ENCODE data around the gene ORC2. TPM values are rescaled to one million over a fixed set of nuclear protein-coding genes. Genes with fewer than 3 reads are reported as not detected.
A peak's percentile ranks its signal among the peaks of the same experiment; 100 is the strongest.

The ORC2 gene
- polyA plus RNA-seq = 1 to 10 TPM; 6.0 to 7.0 TPM

DNA sequence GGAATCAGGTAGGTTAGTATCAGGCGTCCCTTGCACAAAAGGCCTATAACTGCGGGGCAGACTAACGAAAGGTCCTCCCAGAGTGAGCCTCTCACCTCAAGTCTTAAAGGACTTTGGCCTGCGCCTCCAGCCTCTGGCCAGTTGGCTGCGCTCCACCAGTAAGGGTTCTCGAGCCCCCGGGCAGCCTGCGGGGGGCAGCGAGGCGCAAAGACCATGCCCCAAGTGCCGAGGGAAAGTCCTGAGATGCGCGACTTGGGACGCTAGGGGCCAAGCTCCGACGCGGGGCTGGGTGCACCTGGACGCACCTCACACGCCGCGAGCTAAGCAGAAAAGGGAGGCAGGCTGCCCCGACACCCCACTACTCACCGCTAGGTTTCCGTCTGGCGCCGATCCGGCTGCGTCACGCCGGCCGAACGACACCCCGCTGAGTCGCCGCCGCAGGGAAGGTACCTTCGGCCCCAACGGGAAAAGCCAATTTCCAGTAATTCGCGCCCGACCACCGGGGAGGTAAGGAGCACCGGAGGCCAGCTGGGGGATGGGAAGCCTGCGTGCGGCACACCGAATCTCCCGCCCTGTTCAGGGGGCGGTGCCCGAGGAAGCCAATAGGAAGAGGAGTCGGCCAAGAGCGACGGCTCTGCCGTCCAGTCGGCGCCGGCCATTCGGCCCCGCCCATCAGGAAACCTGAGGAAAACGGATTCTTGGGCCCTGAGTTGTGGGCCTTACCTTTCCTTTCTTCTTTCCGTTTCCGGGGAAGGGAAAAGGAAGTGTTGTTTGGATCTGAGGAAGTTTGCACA, at the start of gene ORC2:
TSS of gene ORC2 (minus strand) at position 537 of the 794 bp plus-strand sequence. CDS start 5,537 bp downstream, outside the sequence.
- Histone ChIP-seq H3K4me1 (ENCODE audit: control insufficient read depth in 2 of 2, insufficient read depth in 2 of 2, low read length in 1 of 2) (no peaks in the 10 kb centered on the region), H3K27ac (ENCODE audit: low read depth in 2 of 2, low read length in 1 of 2) (peak within 1 kb of the TSS; percentile 85 to 88)
- WGBS, 2 donors = 0 to 1% methylated on average over 57 to 61 of the region's 61 CpGs

DNA sequence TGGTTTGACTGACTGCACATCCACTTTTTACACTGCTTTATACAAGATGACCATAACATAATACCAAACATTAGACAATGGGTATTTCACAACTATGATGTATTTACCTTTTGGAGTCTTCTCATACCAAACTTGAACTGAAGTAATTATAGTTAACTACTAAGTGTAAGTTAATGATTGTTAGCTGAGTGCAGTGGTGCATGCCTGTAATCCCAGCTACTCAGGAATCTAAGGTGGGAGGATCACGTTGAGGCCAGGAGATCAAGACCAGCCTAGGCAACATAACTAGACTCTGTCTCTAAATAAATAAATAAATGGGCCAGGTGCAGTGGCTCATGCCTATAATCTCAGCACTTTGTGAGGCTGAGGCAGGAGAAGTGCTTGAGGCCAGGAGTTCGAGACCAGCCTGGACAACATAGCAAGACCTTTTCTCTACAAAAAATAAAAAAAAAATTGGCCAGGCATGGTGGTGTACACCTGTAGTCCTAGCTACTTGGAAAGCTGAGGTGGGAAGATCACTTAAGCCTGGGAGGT, 44.9 kb upstream of the ORC2 start:
- no peak overlapping the region for H3K27ac ChIP-seq (ENCODE audit: low read depth in 2 of 2, low read length in 1 of 2)
- no peaks in the 10 kb centered on the region for H3K4me1 ChIP-seq (ENCODE audit: control insufficient read depth in 2 of 2, insufficient read depth in 2 of 2, low read length in 1 of 2)
- WGBS, 2 donors = 83 to 96% methylated on average over 2 of the region's 2 CpGs
- no peaks in the 10 kb centered on the region for H3K9me3 ChIP-seq (ENCODE audit: control insufficient read depth in 2 of 2, insufficient read depth in 1 of 2, low read depth in 1 of 2, low read length in 1 of 2)
- H3K4me3 ChIP-seq (ENCODE audit: low read depth in 1 of 2, low read length in 2 of 2) = no peak overlapping the region
- H3K27me3 ChIP-seq (ENCODE audit: control insufficient read depth in 1 of 2, insufficient read depth in 2 of 2, low read length in 2 of 2) = no peaks in the 10 kb centered on the region
- H3K36me3 ChIP-seq (ENCODE audit: control insufficient read depth in 2 of 2, insufficient read depth in 2 of 2, low read length in 1 of 2) = peaks cover 2 to 3% of the 10 kb centered on the region in 2 donors

More for the DNA sequence above, at the start of gene ORC2:
- Histone ChIP-seq H3K36me3 (ENCODE audit: control insufficient read depth in 2 of 2, insufficient read depth in 2 of 2, low read length in 1 of 2) (peaks cover 0 to 3% of the 10 kb centered on the region in 2 donors), H3K27me3 (ENCODE audit: control insufficient read depth in 1 of 2, insufficient read depth in 2 of 2, low read length in 2 of 2) (no peaks in the 10 kb centered on the region), H3K9me3 (ENCODE audit: control insufficient read depth in 2 of 2, insufficient read depth in 1 of 2, low read depth in 1 of 2, low read length in 1 of 2) (no peaks in the 10 kb centered on the region), H3K4me3 (ENCODE audit: low read depth in 1 of 2, low read length in 2 of 2) (peak within 1 kb of the TSS; percentile 83 to 86)

DNA sequence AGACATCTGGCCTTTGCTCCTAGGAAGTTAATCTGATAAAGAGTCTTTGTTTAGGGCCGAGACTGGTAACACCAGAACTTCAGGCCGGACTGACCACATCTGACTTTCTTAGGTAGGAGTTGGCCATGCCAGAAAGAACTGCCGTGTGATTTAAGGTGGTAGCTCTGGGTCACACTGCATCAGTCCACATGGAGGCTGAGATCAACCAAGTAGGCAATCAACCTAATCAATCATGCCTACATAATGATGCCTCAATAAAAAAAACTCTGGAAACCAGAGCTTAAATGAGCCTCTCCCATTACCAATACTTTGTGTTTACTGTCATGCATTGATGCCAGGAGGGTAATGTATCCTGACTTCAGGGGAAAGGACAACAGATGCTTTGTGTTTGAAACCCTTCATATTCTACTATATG, 44.1 kb upstream of the ORC2 start:
- Histone ChIP-seq H3K4me3 (ENCODE audit: low read depth in 1 of 2, low read length in 2 of 2) (no peak overlapping the region), H3K36me3 (ENCODE audit: control insufficient read depth in 2 of 2, insufficient read depth in 2 of 2, low read length in 1 of 2) (peaks cover 3 to 4% of the 10 kb centered on the region in 2 donors), H3K4me1 (ENCODE audit: control insufficient read depth in 2 of 2, insufficient read depth in 2 of 2, low read length in 1 of 2) (no peaks in the 10 kb centered on the region), H3K27ac (ENCODE audit: low read depth in 2 of 2, low read length in 1 of 2) (no peak overlapping the region), H3K27me3 (ENCODE audit: control insufficient read depth in 1 of 2, insufficient read depth in 2 of 2, low read length in 2 of 2) (no peaks in the 10 kb centered on the region), H3K9me3 (ENCODE audit: control insufficient read depth in 2 of 2, insufficient read depth in 1 of 2, low read depth in 1 of 2, low read length in 1 of 2) (no peaks in the 10 kb centered on the region)
- 78 to 80% methylated on average over 3 of the region's 3 CpGs for WGBS, 2 donors

DNA sequence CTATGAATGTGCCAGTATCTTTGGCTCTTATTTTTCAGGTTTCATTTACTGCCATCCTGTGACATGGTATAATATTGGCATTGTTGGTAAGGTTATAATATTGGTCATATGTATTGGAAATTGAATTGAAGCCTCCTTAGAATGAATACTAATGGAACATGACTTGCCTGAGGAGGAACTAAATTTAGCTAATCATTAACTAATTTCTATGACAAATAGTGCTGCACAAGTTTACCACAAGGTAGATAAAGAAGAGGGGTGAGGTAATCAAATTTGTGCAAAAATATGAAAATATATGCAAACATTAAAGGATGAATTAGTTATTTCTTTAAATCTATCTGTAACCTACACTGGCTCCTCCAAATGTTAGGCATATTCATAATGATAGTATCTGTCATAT, 43.2 kb upstream of the ORC2 start:
- Histone ChIP-seq H3K9me3 (ENCODE audit: control insufficient read depth in 2 of 2, insufficient read depth in 1 of 2, low read depth in 1 of 2, low read length in 1 of 2) (no peaks in the 10 kb centered on the region), H3K4me1 (ENCODE audit: control insufficient read depth in 2 of 2, insufficient read depth in 2 of 2, low read length in 1 of 2) (no peaks in the 10 kb centered on the region), H3K27ac (ENCODE audit: low read depth in 2 of 2, low read length in 1 of 2) (no peak overlapping the region), H3K4me3 (ENCODE audit: low read depth in 1 of 2, low read length in 2 of 2) (no peak overlapping the region), H3K36me3 (ENCODE audit: control insufficient read depth in 2 of 2, insufficient read depth in 2 of 2, low read length in 1 of 2) (peaks cover 3 to 4% of the 10 kb centered on the region in 2 donors), H3K27me3 (ENCODE audit: control insufficient read depth in 1 of 2, insufficient read depth in 2 of 2, low read length in 2 of 2) (no peaks in the 10 kb centered on the region)

DNA sequence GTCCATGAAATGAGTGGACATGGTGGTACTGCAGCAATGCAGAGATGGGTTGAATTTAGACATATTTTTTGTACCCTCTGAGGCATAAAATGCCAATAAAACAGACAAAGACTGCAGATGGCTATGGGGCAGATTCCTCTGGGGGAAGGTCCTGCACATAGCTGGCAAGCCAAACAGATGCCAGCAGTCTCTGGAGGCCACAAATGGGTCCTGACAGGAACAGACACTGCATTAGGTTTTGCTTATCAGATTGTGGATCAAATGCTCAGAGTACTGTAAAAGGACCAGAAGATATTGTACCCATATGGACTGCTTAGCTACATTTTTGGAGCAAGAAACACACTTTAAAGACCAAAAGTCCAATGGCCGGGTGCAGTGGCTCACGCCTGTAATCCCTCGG, 40.9 kb upstream of the ORC2 start:
- H3K27ac ChIP-seq (ENCODE audit: low read depth in 2 of 2, low read length in 1 of 2) = no peak overlapping the region
- peaks cover 3 to 6% of the 10 kb centered on the region in 2 donors for H3K36me3 ChIP-seq (ENCODE audit: control insufficient read depth in 2 of 2, insufficient read depth in 2 of 2, low read length in 1 of 2)
- H3K27me3 ChIP-seq (ENCODE audit: control insufficient read depth in 1 of 2, insufficient read depth in 2 of 2, low read length in 2 of 2) = no peaks in the 10 kb centered on the region
- no peaks in the 10 kb centered on the region for H3K9me3 ChIP-seq (ENCODE audit: control insufficient read depth in 2 of 2, insufficient read depth in 1 of 2, low read depth in 1 of 2, low read length in 1 of 2)
- no peaks in the 10 kb centered on the region for H3K4me1 ChIP-seq (ENCODE audit: control insufficient read depth in 2 of 2, insufficient read depth in 2 of 2, low read length in 1 of 2)
- no peak overlapping the region for H3K4me3 ChIP-seq (ENCODE audit: low read depth in 1 of 2, low read length in 2 of 2)
- 98 to 99% methylated on average over 3 of the region's 3 CpGs for WGBS, 2 donors

DNA sequence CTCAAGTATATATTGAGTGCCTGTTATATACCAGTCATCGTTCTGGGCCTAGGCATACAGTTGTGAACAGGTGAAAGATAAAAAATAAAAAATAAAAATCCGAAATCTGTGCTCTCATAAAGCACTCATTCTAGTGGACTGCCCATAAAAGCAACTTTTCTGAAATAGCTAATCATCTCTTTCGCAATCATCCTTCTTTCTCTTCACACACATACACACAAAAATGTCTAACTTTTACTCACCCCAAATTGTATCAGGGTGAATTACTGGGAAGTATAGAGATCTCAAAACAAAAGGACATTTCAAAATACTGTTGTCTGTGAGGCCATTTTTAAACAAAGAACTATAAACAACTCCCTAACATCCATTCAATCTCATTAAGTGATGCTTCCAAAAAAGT, 29.6 kb upstream of the ORC2 start:
- 96% methylated on average over 3 of the region's 3 CpGs for WGBS, 2 donors
- Histone ChIP-seq H3K4me1 (ENCODE audit: control insufficient read depth in 2 of 2, insufficient read depth in 2 of 2, low read length in 1 of 2) (no peaks in the 10 kb centered on the region), H3K27ac (ENCODE audit: low read depth in 2 of 2, low read length in 1 of 2) (no peak overlapping the region), H3K27me3 (ENCODE audit: control insufficient read depth in 1 of 2, insufficient read depth in 2 of 2, low read length in 2 of 2) (no peaks in the 10 kb centered on the region), H3K4me3 (ENCODE audit: low read depth in 1 of 2, low read length in 2 of 2) (no peak overlapping the region), H3K9me3 (ENCODE audit: control insufficient read depth in 2 of 2, insufficient read depth in 1 of 2, low read depth in 1 of 2, low read length in 1 of 2) (no peaks in the 10 kb centered on the region), H3K36me3 (ENCODE audit: control insufficient read depth in 2 of 2, insufficient read depth in 2 of 2, low read length in 1 of 2) (peaks cover 6 to 10% of the 10 kb centered on the region in 2 donors)

DNA sequence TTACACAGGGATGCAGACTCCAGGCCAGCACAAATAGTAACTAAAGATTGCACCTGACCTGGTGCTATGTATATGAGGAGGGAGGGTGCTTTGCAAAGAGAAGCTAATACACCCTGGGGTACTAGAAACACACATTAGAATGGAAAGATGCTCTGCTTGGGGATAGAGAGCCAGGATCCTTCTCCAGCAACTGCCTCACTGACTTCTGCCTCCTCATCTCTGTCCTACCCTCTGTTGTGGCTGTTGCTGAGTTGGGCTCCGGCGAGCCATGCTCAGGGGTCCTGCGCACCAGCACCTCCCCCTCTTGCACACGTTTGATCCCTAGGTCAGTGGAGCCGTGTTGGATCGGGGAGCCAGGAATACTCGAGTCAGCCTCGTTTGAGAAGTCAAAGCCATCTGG, 23.7 kb upstream of the ORC2 start:
- Histone ChIP-seq H3K9me3 (ENCODE audit: control insufficient read depth in 2 of 2, insufficient read depth in 1 of 2, low read depth in 1 of 2, low read length in 1 of 2) (no peaks in the 10 kb centered on the region), H3K27me3 (ENCODE audit: control insufficient read depth in 1 of 2, insufficient read depth in 2 of 2, low read length in 2 of 2) (no peaks in the 10 kb centered on the region), H3K36me3 (ENCODE audit: control insufficient read depth in 2 of 2, insufficient read depth in 2 of 2, low read length in 1 of 2) (peaks cover 2 to 9% of the 10 kb centered on the region in 2 donors), H3K27ac (ENCODE audit: low read depth in 2 of 2, low read length in 1 of 2) (no peak overlapping the region), H3K4me1 (ENCODE audit: control insufficient read depth in 2 of 2, insufficient read depth in 2 of 2, low read length in 1 of 2) (no peaks in the 10 kb centered on the region), H3K4me3 (ENCODE audit: low read depth in 1 of 2, low read length in 2 of 2) (no peak overlapping the region)
- WGBS, 2 donors = 88 to 90% methylated on average over 8 of the region's 8 CpGs

DNA sequence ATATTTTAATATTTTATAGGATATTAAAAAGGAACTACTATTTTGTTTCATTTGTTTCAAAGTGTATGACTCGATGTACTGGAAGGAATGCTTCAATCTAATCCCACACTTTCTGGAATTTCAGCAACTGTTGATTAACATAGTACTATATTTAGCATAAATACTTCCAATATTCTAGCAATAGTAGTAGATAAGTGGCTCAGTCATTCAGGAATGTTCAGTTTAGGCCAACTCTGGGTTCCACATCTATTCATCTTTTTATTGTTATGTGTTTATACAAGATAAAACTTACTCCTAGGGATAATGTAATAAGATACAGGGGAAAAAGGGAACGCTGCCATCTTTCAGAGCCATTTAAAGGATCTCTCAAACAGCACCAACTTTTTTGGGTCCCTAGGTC, 22.3 kb upstream of the ORC2 start:
- no peaks in the 10 kb centered on the region for H3K4me1 ChIP-seq (ENCODE audit: control insufficient read depth in 2 of 2, insufficient read depth in 2 of 2, low read length in 1 of 2)
- no peaks in the 10 kb centered on the region for H3K9me3 ChIP-seq (ENCODE audit: control insufficient read depth in 2 of 2, insufficient read depth in 1 of 2, low read depth in 1 of 2, low read length in 1 of 2)
- H3K4me3 ChIP-seq (ENCODE audit: low read depth in 1 of 2, low read length in 2 of 2) = no peak overlapping the region
- no peak overlapping the region for H3K27ac ChIP-seq (ENCODE audit: low read depth in 2 of 2, low read length in 1 of 2)
- H3K27me3 ChIP-seq (ENCODE audit: control insufficient read depth in 1 of 2, insufficient read depth in 2 of 2, low read length in 2 of 2) = no peaks in the 10 kb centered on the region
- H3K36me3 ChIP-seq (ENCODE audit: control insufficient read depth in 2 of 2, insufficient read depth in 2 of 2, low read length in 1 of 2) = peaks cover 4 to 15% of the 10 kb centered on the region in 2 donors
- 71 to 82% methylated on average over 2 of the region's 2 CpGs for WGBS, 2 donors

DNA sequence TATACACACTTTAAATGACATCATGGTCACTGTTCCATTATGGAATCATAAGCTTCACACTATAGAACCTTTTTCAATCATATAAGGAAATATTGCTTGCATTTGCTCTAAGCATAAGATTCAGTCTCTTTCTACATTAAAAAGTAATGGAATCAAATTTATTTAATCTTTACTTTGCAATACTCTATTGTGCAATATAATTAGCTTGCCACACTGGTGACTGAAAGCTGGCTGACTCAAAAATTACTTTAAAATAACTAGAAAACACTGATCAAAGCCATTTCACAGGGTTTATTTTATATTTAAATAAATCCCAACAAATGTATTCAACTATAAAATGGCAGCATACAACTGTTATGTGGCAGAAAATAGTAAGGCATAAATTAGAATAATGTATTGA, 13.2 kb upstream of the ORC2 start:
- no peaks in the 10 kb centered on the region for H3K9me3 ChIP-seq (ENCODE audit: control insufficient read depth in 2 of 2, insufficient read depth in 1 of 2, low read depth in 1 of 2, low read length in 1 of 2)
- H3K4me3 ChIP-seq (ENCODE audit: low read depth in 1 of 2, low read length in 2 of 2) = no peak overlapping the region
- no peak overlapping the region for H3K27ac ChIP-seq (ENCODE audit: low read depth in 2 of 2, low read length in 1 of 2)
- no peaks in the 10 kb centered on the region for H3K4me1 ChIP-seq (ENCODE audit: control insufficient read depth in 2 of 2, insufficient read depth in 2 of 2, low read length in 1 of 2)
- H3K27me3 ChIP-seq (ENCODE audit: control insufficient read depth in 1 of 2, insufficient read depth in 2 of 2, low read length in 2 of 2) = no peaks in the 10 kb centered on the region
- peaks cover 3 to 9% of the 10 kb centered on the region in 2 donors for H3K36me3 ChIP-seq (ENCODE audit: control insufficient read depth in 2 of 2, insufficient read depth in 2 of 2, low read length in 1 of 2)

DNA sequence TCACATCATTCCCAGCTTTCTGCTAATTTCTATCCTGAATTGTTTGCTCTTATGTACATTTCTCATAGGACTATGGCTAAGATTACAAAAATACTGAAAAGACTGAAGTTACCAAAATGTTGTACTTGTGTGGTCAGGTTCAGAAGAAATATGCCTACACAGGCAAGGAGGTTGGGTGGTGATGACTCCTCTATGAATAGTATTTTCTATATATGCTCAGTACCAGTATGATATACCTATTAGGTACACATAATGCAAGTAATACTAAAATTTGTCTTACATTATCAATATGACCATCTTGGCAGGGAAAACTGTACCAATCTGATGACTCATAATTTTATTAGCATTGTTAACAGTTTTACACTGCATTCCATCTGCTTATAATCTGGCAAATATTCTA, 12.2 kb upstream of the ORC2 start:
- no peaks in the 10 kb centered on the region for H3K9me3 ChIP-seq (ENCODE audit: control insufficient read depth in 2 of 2, insufficient read depth in 1 of 2, low read depth in 1 of 2, low read length in 1 of 2)
- H3K4me1 ChIP-seq (ENCODE audit: control insufficient read depth in 2 of 2, insufficient read depth in 2 of 2, low read length in 1 of 2) = no peaks in the 10 kb centered on the region
- H3K27ac ChIP-seq (ENCODE audit: low read depth in 2 of 2, low read length in 1 of 2) = no peak overlapping the region
- no peaks in the 10 kb centered on the region for H3K27me3 ChIP-seq (ENCODE audit: control insufficient read depth in 1 of 2, insufficient read depth in 2 of 2, low read length in 2 of 2)
- no peak overlapping the region for H3K4me3 ChIP-seq (ENCODE audit: low read depth in 1 of 2, low read length in 2 of 2)
- peaks cover 0 to 3% of the 10 kb centered on the region in 2 donors for H3K36me3 ChIP-seq (ENCODE audit: control insufficient read depth in 2 of 2, insufficient read depth in 2 of 2, low read length in 1 of 2)
